ENCODE results near the gene GPR39. TPM values are rescaled to one million over a fixed set of nuclear protein-coding genes. Genes with fewer than 3 reads are reported as not detected.

Gene GPR39
- total and polyA plus RNA-seq, 9 donors: 0.08 to 2.0 (median 0.42) TPM; not detected in 2

GRCh38 chr2:132615329-132616085 lies 198.9 kb downstream of the GPR39 start:
- no peak for DNase-seq
- intact Hi-C loops (cut with DNase I): no loop called here
- no peak overlapping the region for H3K27ac ChIP-seq
- no peak for TF ChIP-seq EP300 (IDR thresholded peaks at IDR 0.05)
- TF ChIP-seq CTCF (IDR thresholded peaks at IDR 0.05): no peak
- TF ChIP-seq POLR2A (IDR thresholded peaks at IDR 0.05): no peak
- H3K9me3 ChIP-seq: no peaks in the 10 kb centered on the region
- 81 to 91% (median 88%) methylated on average over 5 of the region's 5 CpGs for WGBS, 3 donors
- no peaks in the 10 kb centered on the region for H3K4me1 ChIP-seq (ENCODE audit: insufficient read depth)
- H3K4me3 ChIP-seq: no peak overlapping the region
- H3K36me3 ChIP-seq: no peaks in the 10 kb centered on the region
- no peaks in the 10 kb centered on the region for H3K27me3 ChIP-seq

- Histone ChIP-seq H3K27me3 (no peaks in the 10 kb centered on the region), H3K27ac (no peak overlapping the region), H3K36me3 (no peaks in the 10 kb centered on the region), H3K4me1 (ENCODE audit: insufficient read depth) (no peaks in the 10 kb centered on the region), H3K4me3 (no peak overlapping the region), H3K9me3 (no peaks in the 10 kb centered on the region)
- DNase-seq: no peak
- intact Hi-C loops (cut with DNase I): no loop called here
- TF ChIP-seq EP300 (IDR thresholded peaks at IDR 0.05): no peak
- TF ChIP-seq POLR2A (IDR thresholded peaks at IDR 0.05): no peak
- no peak for TF ChIP-seq CTCF (IDR thresholded peaks at IDR 0.05)
- WGBS, 3 donors: 40 to 66% (median 60%) methylated on average over 3 of the region's 3 CpGs
Observed at GRCh38 chr2:132617989-132618388, 201.4 kb downstream of the GPR39 start.

- no peaks in the 10 kb centered on the region for H3K9me3 ChIP-seq
- no peaks in the 10 kb centered on the region for H3K36me3 ChIP-seq
- no peak for DNase-seq
- no peak overlapping the region for H3K27ac ChIP-seq
- TF ChIP-seq POLR2A (IDR thresholded peaks at IDR 0.05) (no peak), CTCF (IDR thresholded peaks at IDR 0.05) (no peak), EP300 (IDR thresholded peaks at IDR 0.05) (no peak)
- H3K27me3 ChIP-seq: no peaks in the 10 kb centered on the region
- H3K4me3 ChIP-seq: no peak overlapping the region
- no peaks in the 10 kb centered on the region for H3K4me1 ChIP-seq (ENCODE audit: insufficient read depth)
- 66 to 90% (median 79%) methylated on average over 7 of the region's 7 CpGs for WGBS, 3 donors
- intact Hi-C loops (cut with DNase I): no loop called here
Observed at GRCh38 chr2:132618734-132619133, 202.1 kb downstream of the GPR39 start.

GRCh38 chr2:132620115-132620514 lies 203.5 kb downstream of the GPR39 start:
- WGBS, 3 donors: 66 to 77% (median 68%) methylated on average over 2 of the region's 2 CpGs
- DNase-seq: no peak
- H3K27me3 ChIP-seq: no peaks in the 10 kb centered on the region
- no peaks in the 10 kb centered on the region for H3K36me3 ChIP-seq
- TF ChIP-seq POLR2A (IDR thresholded peaks at IDR 0.05): no peak
- TF ChIP-seq CTCF (IDR thresholded peaks at IDR 0.05): no peak
- intact Hi-C loops (cut with DNase I): no loop called here
- H3K27ac ChIP-seq: no peak overlapping the region
- H3K9me3 ChIP-seq: no peaks in the 10 kb centered on the region
- H3K4me1 ChIP-seq (ENCODE audit: insufficient read depth): no peaks in the 10 kb centered on the region
- no peak overlapping the region for H3K4me3 ChIP-seq
